GM10266 (cell line): ENCODE results near the gene KCNIP3.

Experiments used
- DNase-seq: peaks from one replicate; pipeline ENCODE4 v3.0.0; 2012; ENCODE audit errors: extremely low spot score
- TF ChIP-seq, protein P1 (sequence below): IDR thresholded peaks from 2 replicates; pipeline ENCODE4 v1.5.1; 2012; ENCODE audit warnings: mild to moderate bottlenecking, low read depth; ENCODE audit not compliant: control insufficient read depth, insufficient read depth; ENCODE audit errors: missing control alignments

KCNIP3 gene

DNA sequence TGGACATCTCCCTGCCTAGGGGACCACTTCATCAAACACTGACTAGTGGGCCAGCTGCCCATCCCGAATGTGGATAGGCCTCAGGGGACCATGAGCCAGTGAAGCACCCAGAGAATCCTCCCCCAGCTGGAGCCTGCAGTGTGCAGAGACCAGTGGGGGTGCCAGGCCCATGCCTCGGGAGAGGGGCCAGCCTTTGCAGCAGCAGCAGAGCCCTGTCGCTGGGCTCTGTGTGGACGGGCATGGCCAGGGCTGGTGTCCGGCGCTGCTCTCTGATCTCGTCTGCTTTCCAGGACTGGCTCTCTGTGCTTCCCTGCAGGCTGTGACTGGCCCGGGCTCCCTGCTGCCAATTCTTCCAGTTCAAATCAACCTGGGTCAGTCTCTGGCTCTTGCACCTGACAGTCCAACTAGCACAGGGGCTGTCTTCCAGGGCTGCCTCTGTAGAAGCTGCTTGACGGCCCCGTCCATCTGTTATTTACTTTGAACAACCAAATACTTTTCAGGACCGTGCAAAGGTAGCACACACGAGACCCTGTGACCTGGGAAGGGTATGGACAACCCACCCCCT is 11.4 kb downstream of the KCNIP3 start:
- no peak for DNase-seq
- TF ChIP-seq, protein P1, sequence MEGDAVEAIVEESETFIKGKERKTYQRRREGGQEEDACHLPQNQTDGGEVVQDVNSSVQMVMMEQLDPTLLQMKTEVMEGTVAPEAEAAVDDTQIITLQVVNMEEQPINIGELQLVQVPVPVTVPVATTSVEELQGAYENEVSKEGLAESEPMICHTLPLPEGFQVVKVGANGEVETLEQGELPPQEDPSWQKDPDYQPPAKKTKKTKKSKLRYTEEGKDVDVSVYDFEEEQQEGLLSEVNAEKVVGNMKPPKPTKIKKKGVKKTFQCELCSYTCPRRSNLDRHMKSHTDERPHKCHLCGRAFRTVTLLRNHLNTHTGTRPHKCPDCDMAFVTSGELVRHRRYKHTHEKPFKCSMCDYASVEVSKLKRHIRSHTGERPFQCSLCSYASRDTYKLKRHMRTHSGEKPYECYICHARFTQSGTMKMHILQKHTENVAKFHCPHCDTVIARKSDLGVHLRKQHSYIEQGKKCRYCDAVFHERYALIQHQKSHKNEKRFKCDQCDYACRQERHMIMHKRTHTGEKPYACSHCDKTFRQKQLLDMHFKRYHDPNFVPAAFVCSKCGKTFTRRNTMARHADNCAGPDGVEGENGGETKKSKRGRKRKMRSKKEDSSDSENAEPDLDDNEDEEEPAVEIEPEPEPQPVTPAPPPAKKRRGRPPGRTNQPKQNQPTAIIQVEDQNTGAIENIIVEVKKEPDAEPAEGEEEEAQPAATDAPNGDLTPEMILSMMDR = no peak

DNA sequence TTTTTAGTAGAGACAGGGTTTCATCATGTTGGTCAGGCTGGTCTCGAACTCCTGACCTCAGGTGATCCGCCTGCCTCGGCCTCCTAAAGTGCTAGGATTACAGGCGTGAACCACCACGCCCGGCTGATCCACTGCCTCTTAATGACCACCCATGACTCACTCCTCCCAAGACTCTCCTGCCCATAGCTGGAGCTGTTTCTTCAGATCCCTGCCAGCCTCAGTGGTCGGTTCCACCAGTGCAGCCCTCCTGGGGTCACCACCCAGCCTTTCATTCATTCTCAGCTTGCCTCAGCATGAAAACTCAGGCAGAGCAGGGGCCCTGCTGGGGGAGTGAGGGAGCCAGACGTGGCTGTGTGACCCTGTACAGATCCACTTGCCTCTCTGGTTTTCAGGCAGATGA is 12.5 kb downstream of the KCNIP3 start:
- TF ChIP-seq, protein P1 = no peak
- DNase-seq = no peak

DNA sequence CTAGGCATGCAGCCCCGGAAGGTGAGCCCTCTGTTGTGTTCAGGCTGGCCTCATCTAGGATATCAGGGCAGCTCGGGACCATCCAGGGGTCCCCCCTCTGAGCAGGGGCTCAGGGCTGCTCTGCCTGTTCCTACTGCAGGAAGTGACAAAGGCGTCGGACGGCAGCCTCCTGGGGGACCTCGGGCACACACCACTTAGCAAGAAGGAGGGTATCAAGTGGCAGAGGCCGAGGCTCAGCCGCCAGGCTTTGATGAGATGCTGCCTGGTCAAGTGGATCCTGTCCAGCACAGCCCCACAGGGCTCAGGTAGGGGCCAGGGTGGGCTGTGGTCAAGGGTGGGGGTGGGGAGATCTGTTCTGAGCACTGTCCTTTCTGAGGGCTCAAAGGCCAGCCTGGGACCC is 13.1 kb downstream of the KCNIP3 start:
- no peak for DNase-seq
- TF ChIP-seq, protein P1 = no peak

DNA sequence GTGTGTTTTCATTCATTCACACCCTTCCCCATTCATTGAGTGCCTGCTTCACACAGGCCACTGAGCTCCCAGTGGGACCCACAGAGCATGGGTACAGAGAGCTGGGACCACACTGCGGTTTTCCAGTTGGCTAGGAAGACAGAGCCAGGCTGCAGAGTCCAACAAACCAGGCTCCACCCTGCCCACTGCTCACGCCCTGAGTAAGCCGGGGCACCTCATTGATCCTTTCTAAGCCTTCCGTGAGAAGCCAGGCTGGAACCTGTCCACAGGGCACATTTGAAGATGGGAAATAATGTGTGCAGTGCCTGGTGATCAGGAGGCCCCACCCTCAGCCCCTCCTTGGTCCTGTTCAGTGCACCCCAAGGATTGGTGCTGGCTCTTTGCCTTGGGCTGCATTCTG is 13.5 kb downstream of the KCNIP3 start:
- DNase-seq = no peak
- TF ChIP-seq, protein P1 = no peak

DNA sequence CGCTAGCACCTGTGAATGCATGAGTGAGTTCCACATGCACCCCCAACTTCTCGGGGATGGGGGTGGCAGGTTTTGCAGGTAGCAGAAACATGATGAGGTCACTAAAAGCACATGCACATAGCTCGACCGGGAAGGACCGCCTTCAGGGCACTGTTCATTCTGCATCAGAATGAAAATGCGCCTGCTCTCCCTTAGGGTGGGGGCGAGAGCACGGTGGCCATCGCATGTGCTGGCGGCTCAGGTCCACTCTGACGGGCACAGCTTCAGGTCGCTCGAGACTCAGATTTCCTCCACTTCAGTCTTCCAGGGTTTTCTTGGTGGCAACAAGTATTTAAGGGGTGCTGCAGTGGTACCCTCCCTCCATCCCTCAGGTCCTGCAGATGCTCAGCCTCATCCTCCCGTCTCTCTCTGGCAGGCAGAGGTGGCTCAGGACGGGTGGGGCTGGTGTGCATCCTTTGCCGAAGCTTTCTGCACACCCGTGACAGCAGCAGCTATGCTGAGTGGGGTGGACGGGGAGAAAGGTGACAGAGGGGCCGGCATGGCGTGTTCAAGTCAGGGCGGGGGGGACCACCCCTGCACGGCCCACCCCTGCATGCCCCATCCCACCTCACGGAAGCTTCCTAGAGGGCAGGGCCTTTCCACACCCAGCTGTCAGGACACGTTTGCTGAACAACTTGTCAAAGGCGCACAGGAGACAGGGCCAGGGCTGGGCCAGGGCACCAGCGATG is 14.8 kb downstream of the KCNIP3 start:
- DNase-seq = no peak
- TF ChIP-seq, protein P1 = no peak

DNA sequence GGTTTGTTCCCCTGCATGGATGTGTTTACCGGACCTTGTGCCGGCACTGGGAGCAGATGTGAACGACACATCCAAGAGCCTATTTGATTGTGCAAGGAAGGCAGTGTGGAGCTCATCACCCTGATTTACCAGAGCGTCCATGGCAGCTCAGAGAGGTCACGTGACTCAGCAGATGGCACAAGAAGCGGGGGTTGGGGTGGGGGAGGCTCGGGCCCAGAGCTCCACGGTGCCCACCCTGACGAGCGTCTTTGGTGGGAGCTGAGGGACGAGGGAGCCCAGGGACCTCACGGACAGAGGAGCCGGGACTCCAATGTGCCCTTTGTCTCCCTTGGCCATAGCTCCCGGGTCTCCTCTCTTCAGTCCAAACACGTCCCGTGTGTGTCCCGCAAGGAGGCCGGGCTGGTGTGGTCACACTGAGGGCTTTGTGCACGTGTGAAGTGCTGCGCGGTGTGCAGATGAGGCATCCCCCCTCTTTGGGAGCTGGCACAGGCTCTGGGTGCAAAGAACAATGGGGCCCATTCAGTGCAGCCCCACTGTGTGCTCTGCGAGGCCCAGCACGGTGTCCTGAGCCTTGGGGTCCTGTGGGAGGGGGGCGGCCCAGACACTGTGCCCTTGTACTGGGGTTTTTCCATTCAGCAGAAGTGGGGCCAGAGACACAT is 15.5 kb downstream of the KCNIP3 start:
- DNase-seq = no peak
- TF ChIP-seq, protein P1 = no peak
